Measurements from ENCODE around the gene TGFBR1.

GRCh38 chr9:99103901-99104458 is 933 bp upstream of the TGFBR1 start:
- TF ChIP-seq EZH2 (IDR thresholded peaks at IDR 0.05) (no peak), POLR2AphosphoS5 (IDR thresholded peaks at IDR 0.05; ENCODE audit: borderline replicate concordance, low read depth, low read length) (no peak)
